GM18520 (cell line): ENCODE measurements around the gene ZNF568.

Source experiments
- ATAC-seq: cut with Tn5 transposase; IDR thresholded peaks from one replicate; pipeline ENCODE4 v1.9.1; 2021; ENCODE audit not compliant: unreplicated experiment

The ZNF568 gene

GRCh38 chr19:36997843-36998235, 81.7 kb downstream of the ZNF568 start:
- no peak for ATAC-seq

GRCh38 chr19:36999313-36999712, 83.2 kb downstream of the ZNF568 start:
- ATAC-seq = no peak

DNA sequence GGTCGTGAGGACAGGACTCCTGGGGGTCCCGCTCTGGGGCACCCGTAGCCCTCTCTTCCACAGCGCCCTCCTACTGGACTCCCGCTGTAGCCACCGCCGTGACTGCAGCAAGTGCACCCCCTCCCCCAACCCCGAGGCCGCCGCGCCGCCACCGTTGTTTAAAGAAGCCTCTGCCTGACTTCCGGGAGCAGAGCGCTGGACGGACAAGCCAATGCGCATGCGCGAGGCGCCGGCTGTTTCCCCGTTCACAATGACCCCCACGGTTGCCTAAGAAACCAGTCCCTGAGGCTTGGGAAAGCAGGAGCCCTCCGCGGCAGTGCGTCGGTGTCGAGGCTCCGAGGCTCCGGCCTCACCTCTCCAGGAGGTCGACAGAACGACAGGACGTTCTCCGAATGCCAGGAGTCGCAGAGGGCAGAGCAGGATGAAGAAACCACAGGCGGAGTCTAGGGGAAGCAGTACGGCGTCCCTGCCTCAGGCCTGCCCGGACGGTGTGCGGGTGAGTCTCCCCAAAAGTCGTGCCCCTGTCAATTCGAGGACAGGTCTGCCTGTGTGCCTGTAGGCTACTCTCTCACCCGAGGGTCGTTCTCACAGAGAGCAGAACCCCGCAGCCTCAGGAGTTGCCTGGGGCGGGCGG, 91.6 kb downstream of the ZNF568 start:
- ATAC-seq = no peak

DNA sequence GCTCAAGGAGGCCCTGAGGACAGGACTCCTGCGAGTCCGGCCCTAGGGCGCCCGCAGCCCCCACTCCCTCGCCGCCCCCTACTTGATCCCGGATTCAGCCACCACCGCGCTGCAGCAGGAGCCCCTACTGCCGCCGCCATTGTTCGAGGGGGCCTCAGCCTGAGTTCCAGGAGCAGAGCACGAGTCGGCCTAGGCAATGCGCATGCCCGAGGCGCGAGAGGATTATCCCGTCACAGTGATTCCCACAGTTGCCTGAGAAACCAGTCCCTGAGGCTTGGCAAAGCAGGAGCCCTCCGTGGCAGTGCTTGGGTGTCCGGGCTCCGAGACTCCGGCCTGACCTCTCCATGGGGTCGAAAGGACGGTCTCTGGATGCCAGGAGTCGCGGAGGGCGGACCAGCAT, 93.7 kb downstream of the ZNF568 start:
- no peak for ATAC-seq

DNA sequence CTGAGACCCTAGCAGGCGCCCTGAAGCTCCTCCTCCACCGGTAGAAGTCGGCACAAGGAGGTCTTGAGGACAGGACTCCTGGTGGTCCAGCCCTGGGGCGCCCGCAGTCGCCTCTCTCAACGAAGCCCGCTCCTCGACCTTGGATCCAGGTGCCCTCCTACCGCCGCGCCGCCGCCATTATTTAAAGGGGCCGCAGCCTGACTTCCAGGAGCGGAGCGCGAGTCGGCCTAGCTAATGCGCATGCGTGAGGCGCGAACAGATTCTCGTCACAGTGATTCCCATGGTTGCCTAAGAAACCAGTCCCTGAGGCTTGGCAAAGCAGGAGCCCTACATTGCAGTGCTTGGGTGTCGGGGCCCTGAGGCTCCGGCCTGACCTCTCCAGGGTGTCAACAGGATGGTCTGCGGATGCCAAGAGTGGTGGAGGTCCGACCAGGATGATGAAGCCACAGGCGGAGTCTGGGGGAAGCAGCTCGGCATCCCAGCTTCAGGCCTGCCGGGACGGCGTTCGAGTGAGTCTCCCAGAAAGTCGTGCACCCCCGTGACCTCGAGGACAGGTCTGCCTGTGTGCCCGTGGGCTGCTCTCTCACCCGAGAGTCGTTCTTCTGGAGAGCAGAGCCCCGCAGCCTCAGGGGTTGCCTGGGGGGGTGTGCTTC, 96.1 kb downstream of the ZNF568 start:
- no peak for ATAC-seq

DNA sequence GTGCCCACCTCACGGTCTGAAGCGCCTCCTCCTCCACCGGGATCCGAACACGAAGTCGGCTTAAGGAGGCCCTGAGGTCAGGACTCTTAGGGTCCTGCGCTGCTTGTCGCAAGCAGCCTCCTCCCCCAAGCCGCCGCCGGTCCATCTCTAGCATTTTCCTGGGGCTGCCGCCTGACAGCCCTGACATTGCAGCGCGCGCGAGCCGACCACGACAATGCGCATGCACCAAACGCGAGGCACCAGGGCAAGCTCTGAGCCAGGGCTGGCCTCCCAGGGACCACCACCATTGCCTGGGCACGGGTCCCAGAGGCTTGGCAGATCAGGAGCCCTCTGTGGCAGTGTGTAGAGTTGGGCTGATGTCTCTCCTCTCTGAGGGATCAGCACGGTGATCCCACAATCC, 98.3 kb downstream of the ZNF568 start:
- ATAC-seq = no peak

GRCh38 chr19:37045140-37045539, 129.0 kb downstream of the ZNF568 start:
- no peak for ATAC-seq
